Suprapubic skin (tissue), 4 donors: ENCODE results near the gene LCNL1. TPM values are rescaled to one million over a fixed set of nuclear protein-coding genes. Genes with fewer than 3 reads are reported as not detected.
"Not testable (repeated sequence)": the region's sequence is repeated elsewhere in the genome, so short reads cannot be mapped to it uniquely, and the experiment has no call there.

Experiments used
- DNase-seq, 2 donors: peaks; one replicate each; pipeline ENCODE4 v3.0.0-alpha.2; 2019; ENCODE audit warnings: low spot score in 2 of 2
- H3K27ac ChIP-seq: fragments of 200-600 bp; sonication (generic); one replicate; pipeline ENCODE4 v1.5.1; 2019
- H3K27me3 ChIP-seq: fragments of 200-600 bp; sonication (generic); one replicate; pipeline ENCODE4 v1.5.1; 2019
- H3K36me3 ChIP-seq: fragments of 200-600 bp; sonication (generic); one replicate; pipeline ENCODE4 v1.5.1; 2019
- H3K4me1 ChIP-seq: fragments of 200-600 bp; sonication (generic); one replicate; pipeline ENCODE4 v1.5.1; 2019
- H3K4me3 ChIP-seq: fragments of 200-600 bp; sonication (generic); one replicate; pipeline ENCODE4 v1.5.1; 2019; ENCODE audit warnings: mild to moderate bottlenecking
- H3K9me3 ChIP-seq: fragments of 200-600 bp; sonication (generic); one replicate; pipeline ENCODE4 v1.5.1; 2019
- CTCF ChIP-seq, 2 donors: fragments of 200-600 bp in 1 of 2; fragments of 450-650 bp in 1 of 2; sonication (generic) in 1 of 2; IDR thresholded peaks; one replicate each; pipeline ENCODE4 v1.5.1; 2016 to 2019; ENCODE audit warnings: antibody characterized with exemption in 2 of 2, mild to moderate bottlenecking in 1 of 2, moderate library complexity in 1 of 2
- EP300 ChIP-seq: sonication (generic); formaldehyde crosslinking; IDR thresholded peaks from one replicate; pipeline ENCODE4 v1.6.1; 2017; ENCODE audit warnings: antibody characterized with exemption
- POLR2A ChIP-seq, 2 donors: fragments of 450-650 bp; IDR thresholded peaks; one replicate each; pipeline ENCODE4 v1.6.1; 2017; ENCODE audit warnings: antibody characterized with exemption in 2 of 2, mild to moderate bottlenecking in 2 of 2, moderate library complexity in 2 of 2
- POLR2AphosphoS5 ChIP-seq, 3 donors: sonication (generic); formaldehyde crosslinking; IDR thresholded peaks; one replicate each; pipeline ENCODE4 v1.6.1; 2017; ENCODE audit warnings: antibody characterized with exemption in 3 of 3
- WGBS: methylation state at CpG from one replicate; pipeline ENCODE4 v1.1.5; 2018; 5-methylcytosine and 5-hydroxymethylcytosine counted together
- total RNA-seq, 4 donors: library from RNA; depleted of rRNA; stranded (reverse); fragments of >200 nt; gene quantifications; one replicate each; pipeline ENCODE4 v1.1.0, GENCODE V29; 2016

Gene LCNL1
- total RNA-seq, 4 donors from 2014 or later, result 0.18 to 0.40 TPM; not detected in 2

GRCh38 chr9:137030538-137031527, 48.0 kb downstream of the LCNL1 start:
- peak overlapping the region; percentile 13 for H3K4me3 ChIP-seq
- H3K27ac ChIP-seq, result no peak overlapping the region
- WGBS, result 94% methylated on average over 14 of the region's 65 CpGs
- no peaks in the 10 kb centered on the region for H3K36me3 ChIP-seq
- peaks cover 57% of the 10 kb centered on the region for H3K4me1 ChIP-seq
- no peaks in the 10 kb centered on the region for H3K27me3 ChIP-seq
- no peak for DNase-seq
- TF ChIP-seq POLR2A (IDR thresholded peaks at IDR 0.05), result no peak
- TF ChIP-seq EP300, result no peak
- no peak for TF ChIP-seq POLR2AphosphoS5 (IDR thresholded peaks at IDR 0.05)
- TF ChIP-seq CTCF (IDR thresholded peaks at IDR 0.05), result no peak
- H3K9me3 ChIP-seq, result no peaks in the 10 kb centered on the region

- Histone ChIP-seq H3K27me3 (no peaks in the 10 kb centered on the region), H3K36me3 (no peaks in the 10 kb centered on the region), H3K9me3 (no peaks in the 10 kb centered on the region), H3K27ac (no peak within 1 kb of the TSS), H3K4me3 (peak within 1 kb of the TSS; percentile 13), H3K4me1 (peaks cover 44% of the 10 kb centered on the region)
- 83% methylated on average over 6 of the region's 16 CpGs for WGBS
- TF ChIP-seq POLR2A (IDR thresholded peaks at IDR 0.05), result no peak
- DNase-seq, result no peak
Measured at GRCh38 chr9:137031904-137032640, 49.3 kb downstream of the LCNL1 start, which contains the start of gene FUT7. FUT7 (minus strand) TSS chr9:137032088; CDS start chr9:137031991, 97 bp downstream.

- Histone ChIP-seq H3K4me1 (peaks cover 38% of the 10 kb centered on the region), H3K9me3 (no peaks in the 10 kb centered on the region), H3K36me3 (peaks cover 4% of the 10 kb centered on the region), H3K4me3 (no peak overlapping the region), H3K27me3 (no peaks in the 10 kb centered on the region), H3K27ac (no peak overlapping the region)
- DNase-seq, result no peak
- 88% methylated on average over 6 of the region's 10 CpGs for WGBS
- TF ChIP-seq EP300, result no peak
- no peak for TF ChIP-seq POLR2AphosphoS5 (IDR thresholded peaks at IDR 0.05)
- no peak for TF ChIP-seq POLR2A (IDR thresholded peaks at IDR 0.05)
- no peak for TF ChIP-seq CTCF (IDR thresholded peaks at IDR 0.05)
Measured at GRCh38 chr9:137032858-137033257, 50.1 kb downstream of the LCNL1 start.

GRCh38 chr9:137033481-137033880, 50.7 kb downstream of the LCNL1 start:
- not testable (repeated sequence) for H3K36me3 ChIP-seq, H3K27ac ChIP-seq, DNase-seq, H3K9me3 ChIP-seq, H3K27me3 ChIP-seq
- H3K4me1 ChIP-seq, result peaks cover 36% of the 10 kb centered on the region
- H3K4me3 ChIP-seq, result peak overlapping the region; percentile 7
- 90% methylated on average over 5 of the region's 5 CpGs for WGBS

GRCh38 chr9:137034039-137034708, 51.4 kb downstream of the LCNL1 start:
- H3K4me1 ChIP-seq, result peaks cover 29% of the 10 kb centered on the region
- H3K27me3 ChIP-seq, result no peaks in the 10 kb centered on the region
- WGBS, result 22% methylated on average over 12 of the region's 15 CpGs
- H3K36me3 ChIP-seq, result peaks cover 12% of the 10 kb centered on the region
- no peaks in the 10 kb centered on the region for H3K9me3 ChIP-seq
- no peak for TF ChIP-seq EP300
- no peak for TF ChIP-seq POLR2AphosphoS5 (IDR thresholded peaks at IDR 0.05)
- no peak for TF ChIP-seq CTCF (IDR thresholded peaks at IDR 0.05)
- no peak for TF ChIP-seq POLR2A (IDR thresholded peaks at IDR 0.05)
- H3K27ac ChIP-seq, result no peak overlapping the region
- H3K4me3 ChIP-seq, result peak overlapping the region; percentile 7
- no peak for DNase-seq
